Epithelial cell of proximal tubule (primary cell): ENCODE measurements around the gene KARS1. TPM values are rescaled to one million over a fixed set of nuclear protein-coding genes. Genes with fewer than 3 reads are reported as not detected.

ENCODE experiments used
- DNase-seq: peaks from one replicate; pipeline ENCODE4 v3.0.0-alpha.2; 2011; ENCODE audit warnings: low read depth
- H3K4me3 ChIP-seq: 2 replicates; pipeline ENCODE4 v1.5.1; 2011; ENCODE audit warnings: low read depth, mild to moderate bottlenecking, low read length
- total RNA-seq: library from RNA; depleted of rRNA; stranded (reverse); fragments of >200 nt; gene quantifications from 2 replicates; pipeline ENCODE4 v1.2.3, GENCODE V29; 2015
- TF ChIP-seq, protein P1 (sequence below): conservative IDR thresholded peaks from 2 replicates; pipeline ENCODE4 v1.5.1; 2012; ENCODE audit warnings: low read depth, mild to moderate bottlenecking, low read length

Gene KARS1
- total RNA-seq, 1 donor from 2014 or later, result 180 TPM

- TF ChIP-seq, protein P1, sequence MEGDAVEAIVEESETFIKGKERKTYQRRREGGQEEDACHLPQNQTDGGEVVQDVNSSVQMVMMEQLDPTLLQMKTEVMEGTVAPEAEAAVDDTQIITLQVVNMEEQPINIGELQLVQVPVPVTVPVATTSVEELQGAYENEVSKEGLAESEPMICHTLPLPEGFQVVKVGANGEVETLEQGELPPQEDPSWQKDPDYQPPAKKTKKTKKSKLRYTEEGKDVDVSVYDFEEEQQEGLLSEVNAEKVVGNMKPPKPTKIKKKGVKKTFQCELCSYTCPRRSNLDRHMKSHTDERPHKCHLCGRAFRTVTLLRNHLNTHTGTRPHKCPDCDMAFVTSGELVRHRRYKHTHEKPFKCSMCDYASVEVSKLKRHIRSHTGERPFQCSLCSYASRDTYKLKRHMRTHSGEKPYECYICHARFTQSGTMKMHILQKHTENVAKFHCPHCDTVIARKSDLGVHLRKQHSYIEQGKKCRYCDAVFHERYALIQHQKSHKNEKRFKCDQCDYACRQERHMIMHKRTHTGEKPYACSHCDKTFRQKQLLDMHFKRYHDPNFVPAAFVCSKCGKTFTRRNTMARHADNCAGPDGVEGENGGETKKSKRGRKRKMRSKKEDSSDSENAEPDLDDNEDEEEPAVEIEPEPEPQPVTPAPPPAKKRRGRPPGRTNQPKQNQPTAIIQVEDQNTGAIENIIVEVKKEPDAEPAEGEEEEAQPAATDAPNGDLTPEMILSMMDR, result no peak
- DNase-seq, result no peak
- H3K4me3 ChIP-seq, result no peak overlapping the region
Measured at GRCh38 chr16:75660726-75661302, 13.3 kb upstream of the KARS1 start.

DNA sequence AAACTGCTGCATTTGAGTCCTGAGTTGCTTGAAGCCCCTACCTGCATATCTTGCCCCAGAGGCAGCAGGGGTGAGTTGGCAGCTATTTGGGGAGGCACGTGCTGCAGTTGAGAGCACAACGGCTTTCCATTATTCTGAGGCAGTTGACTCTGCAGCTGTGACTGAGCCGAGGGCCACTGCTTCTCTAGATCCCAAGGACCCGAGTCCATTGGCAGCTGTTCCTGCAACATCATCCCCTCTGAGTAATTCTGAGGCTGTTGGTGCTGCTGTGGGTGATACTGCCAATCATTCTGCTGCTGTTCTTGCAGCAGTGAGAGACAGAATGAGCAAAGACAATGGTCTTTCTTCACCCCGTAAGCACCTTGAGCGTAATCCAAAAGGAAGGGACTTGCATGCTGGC, 12.9 kb upstream of the KARS1 start:
- DNase-seq, result no peak
- no peak overlapping the region for H3K4me3 ChIP-seq
- TF ChIP-seq, protein P1, result no peak

GRCh38 chr16:75658175-75658574, 10.7 kb upstream of the KARS1 start:
- TF ChIP-seq, protein P1, result no peak
- no peak for DNase-seq
- H3K4me3 ChIP-seq, result no peak overlapping the region

- DNase-seq, result no peak
- TF ChIP-seq, protein P1, result no peak
- no peak overlapping the region for H3K4me3 ChIP-seq
Measured at GRCh38 chr16:75653922-75654321, 6.5 kb upstream of the KARS1 start.

DNA sequence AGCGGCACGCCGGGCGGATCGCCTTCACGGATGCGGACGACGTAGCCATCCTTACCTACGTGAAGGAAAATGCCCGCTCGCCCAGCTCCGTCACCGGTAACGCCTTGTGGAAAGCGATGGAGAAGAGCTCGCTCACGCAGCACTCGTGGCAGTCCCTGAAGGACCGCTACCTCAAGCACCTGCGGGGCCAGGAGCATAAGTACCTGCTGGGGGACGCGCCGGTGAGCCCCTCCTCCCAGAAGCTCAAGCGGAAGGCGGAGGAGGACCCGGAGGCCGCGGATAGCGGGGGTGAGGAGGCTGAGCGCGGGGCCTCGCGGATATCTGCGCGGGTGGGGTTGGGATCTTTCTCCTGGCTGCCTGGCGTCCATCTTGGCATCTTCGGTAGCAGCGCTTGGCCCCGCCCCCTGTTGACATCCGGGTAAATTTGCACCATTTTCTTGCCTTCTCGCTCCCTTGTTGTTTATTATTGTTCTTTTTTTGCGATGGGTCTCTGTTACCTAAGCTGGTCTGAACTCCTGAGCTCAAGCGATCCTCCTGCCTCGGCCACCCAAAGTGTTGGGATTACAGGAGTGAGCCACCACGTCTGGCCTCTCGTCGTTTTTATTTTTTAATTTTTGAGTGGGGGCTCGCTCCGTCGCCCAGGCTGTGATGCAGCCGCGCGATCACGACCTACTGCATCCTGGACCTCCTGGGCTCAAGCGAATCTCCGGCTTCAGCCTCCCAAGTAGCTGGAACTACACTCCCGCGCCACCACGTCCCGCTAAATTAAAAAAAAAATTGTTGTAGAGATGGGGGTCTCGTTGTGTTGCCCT, 1.0 kb upstream of the KARS1 start:
- TF ChIP-seq, protein P1, result no peak
- DNase-seq, result no peak

GRCh38 chr16:75647112-75647491, 363 bp downstream of the KARS1 start:
- TF ChIP-seq, protein P1, result no peak
- no peak for DNase-seq
- H3K4me3 ChIP-seq, result peak overlapping the region; percentile 88

More for the DNA sequence above, 1.0 kb upstream of the KARS1 start:
- peak overlapping the region; percentile 88 for H3K4me3 ChIP-seq
